Stomach (tissue), 4 donors: ENCODE data around the gene PRMT6.

ENCODE experiments used
- CTCF ChIP-seq, 7 experiments: fragments of 450-650 bp in 4 of 7; fragments of 200-600 bp in 3 of 7; sonication (generic) in 3 of 7; IDR thresholded peaks; one replicate each; pipeline ENCODE4 v1.5.1; 2016 to 2019; ENCODE audit warnings: antibody characterized with exemption in 7 of 7, control low read depth in 2 of 7, mild to moderate bottlenecking in 1 of 7
- POLR2AphosphoS5 ChIP-seq, 3 donors: sonication (generic); formaldehyde crosslinking; IDR thresholded peaks; one replicate each; pipeline ENCODE4 v1.6.1; 2016; ENCODE audit warnings: antibody characterized with exemption in 3 of 3

DNA sequence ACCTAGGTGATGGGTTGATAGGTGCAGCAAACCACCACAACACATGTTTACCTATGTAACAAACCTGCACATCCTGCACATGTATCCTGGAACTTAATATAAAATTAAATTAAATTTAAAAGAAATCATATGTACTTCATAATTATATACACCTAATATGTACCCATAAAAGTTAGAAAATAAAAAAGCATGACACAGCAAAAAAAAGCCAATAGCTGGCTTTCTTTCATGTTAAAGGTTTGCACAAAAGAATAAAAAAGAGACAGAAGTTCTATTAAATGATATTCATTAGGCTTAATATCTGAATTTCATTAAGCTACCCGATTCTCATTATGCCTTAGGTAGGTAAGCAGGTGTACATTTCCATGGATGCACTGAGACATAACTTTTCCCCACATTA, 5.2 kb upstream of the PRMT6 start:
- no peak for TF ChIP-seq POLR2AphosphoS5 (IDR thresholded peaks at IDR 0.05)
- no peak for TF ChIP-seq CTCF (IDR thresholded peaks at IDR 0.05)
